Endothelial cell of hepatic sinusoid (primary cell): Measurements from ENCODE around the gene RSRC1.
"Not testable (repeated sequence)": the region's sequence is repeated elsewhere in the genome, so short reads cannot be mapped to it uniquely, and the experiment has no call there.

Source experiments
- in situ Hi-C: cut with HindIII; loops from 2 replicates; pipeline ENCODE4 v1.10.0; 2017; ENCODE audit warnings: low sequenced_read_pairs

The RSRC1 gene

GRCh38 chr3:158100681-158101080, 9.2 kb upstream of the RSRC1 start:
- in situ Hi-C loops, result no loop called here

GRCh38 chr3:158101335-158102241, 8.3 kb upstream of the RSRC1 start:
- in situ Hi-C loops, result no loop called here

GRCh38 chr3:158102242-158103080, 7.4 kb upstream of the RSRC1 start:
- in situ Hi-C loops, result no loop called here

GRCh38 chr3:158103081-158103886, 6.6 kb upstream of the RSRC1 start:
- in situ Hi-C loops, result no loop called here

GRCh38 chr3:158103887-158104327, 6.0 kb upstream of the RSRC1 start:
- in situ Hi-C loops, result no loop called here

GRCh38 chr3:158104431-158104921, 5.4 kb upstream of the RSRC1 start:
- in situ Hi-C loops, result no loop called here

GRCh38 chr3:158105119-158105709, 4.7 kb upstream of the RSRC1 start:
- in situ Hi-C loops, result no loop called here

- in situ Hi-C loops, result no loop called here
Measured at GRCh38 chr3:158105710-158106253, 4.1 kb upstream of the RSRC1 start.

GRCh38 chr3:158106766-158107471, 3.0 kb upstream of the RSRC1 start:
- in situ Hi-C loops, result no loop called here

GRCh38 chr3:158107605-158108444, 2.1 kb upstream of the RSRC1 start:
- in situ Hi-C loops, result no loop called here

- in situ Hi-C loops, result no loop called here
Measured at GRCh38 chr3:158108445-158108985, 1.4 kb upstream of the RSRC1 start.

GRCh38 chr3:158109295-158109803, 540 bp upstream of the RSRC1 start:
- in situ Hi-C loops, result no loop called here

GRCh38 chr3:158110658-158111018, 749 bp downstream of the RSRC1 start:
- in situ Hi-C loops, result no loop called here

- in situ Hi-C loops, result no loop called here
Measured at GRCh38 chr3:158111861-158112260, 2.0 kb downstream of the RSRC1 start.

GRCh38 chr3:158113595-158113994, 3.7 kb downstream of the RSRC1 start:
- in situ Hi-C loops, result not testable (repeated sequence)

GRCh38 chr3:158120330-158120729, 10.4 kb downstream of the RSRC1 start:
- in situ Hi-C loops, result no loop called here

GRCh38 chr3:158121295-158121694, 11.4 kb downstream of the RSRC1 start:
- in situ Hi-C loops, result no loop called here

GRCh38 chr3:158122721-158123120, 12.8 kb downstream of the RSRC1 start:
- in situ Hi-C loops, result not testable (repeated sequence)
